AG09309 (cell line): Measurements from ENCODE around the gene RTRAF.

Source experiments
- DNase-seq: peaks from one replicate; pipeline ENCODE4 v3.0.0-alpha.2; 2010; ENCODE audit warnings: low read depth
- H3K4me3 ChIP-seq: 2 replicates; pipeline ENCODE4 v1.5.1; 2011; ENCODE audit warnings: mild to moderate bottlenecking, low read depth, low read length, moderate library complexity; ENCODE audit not compliant: control insufficient read depth
- TF ChIP-seq, protein P1 (sequence below): IDR thresholded peaks from 2 replicates; pipeline ENCODE4 v1.5.1; 2011; ENCODE audit warnings: mild to moderate bottlenecking, low read depth, low read length, inconsistent platforms; ENCODE audit not compliant: insufficient read depth, control insufficient read depth; ENCODE audit errors: missing control alignments

The RTRAF gene

GRCh38 chr14:51988221-51988620 is 1.1 kb upstream of the RTRAF start:
- DNase-seq: no peak
- no peak overlapping the region for H3K4me3 ChIP-seq
- TF ChIP-seq, protein P1, sequence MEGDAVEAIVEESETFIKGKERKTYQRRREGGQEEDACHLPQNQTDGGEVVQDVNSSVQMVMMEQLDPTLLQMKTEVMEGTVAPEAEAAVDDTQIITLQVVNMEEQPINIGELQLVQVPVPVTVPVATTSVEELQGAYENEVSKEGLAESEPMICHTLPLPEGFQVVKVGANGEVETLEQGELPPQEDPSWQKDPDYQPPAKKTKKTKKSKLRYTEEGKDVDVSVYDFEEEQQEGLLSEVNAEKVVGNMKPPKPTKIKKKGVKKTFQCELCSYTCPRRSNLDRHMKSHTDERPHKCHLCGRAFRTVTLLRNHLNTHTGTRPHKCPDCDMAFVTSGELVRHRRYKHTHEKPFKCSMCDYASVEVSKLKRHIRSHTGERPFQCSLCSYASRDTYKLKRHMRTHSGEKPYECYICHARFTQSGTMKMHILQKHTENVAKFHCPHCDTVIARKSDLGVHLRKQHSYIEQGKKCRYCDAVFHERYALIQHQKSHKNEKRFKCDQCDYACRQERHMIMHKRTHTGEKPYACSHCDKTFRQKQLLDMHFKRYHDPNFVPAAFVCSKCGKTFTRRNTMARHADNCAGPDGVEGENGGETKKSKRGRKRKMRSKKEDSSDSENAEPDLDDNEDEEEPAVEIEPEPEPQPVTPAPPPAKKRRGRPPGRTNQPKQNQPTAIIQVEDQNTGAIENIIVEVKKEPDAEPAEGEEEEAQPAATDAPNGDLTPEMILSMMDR: no peak

DNA sequence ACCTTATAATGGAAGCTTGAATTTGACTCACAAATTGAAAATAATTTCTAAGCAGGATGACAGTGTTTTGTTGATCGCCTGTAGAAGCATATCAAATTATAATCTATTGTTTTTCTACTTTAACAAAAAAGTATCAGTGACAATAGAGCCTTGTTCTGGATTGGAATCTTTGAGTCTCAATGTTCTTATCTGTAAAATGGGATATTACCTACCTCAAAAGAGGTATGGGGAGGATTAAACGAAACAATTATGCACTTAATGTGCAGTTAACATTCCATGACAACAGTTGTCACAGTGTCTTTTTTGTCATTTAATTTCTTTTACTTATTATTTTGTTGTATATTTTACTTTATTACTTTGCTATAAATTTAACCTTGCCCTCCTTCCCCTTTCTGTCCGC is 1.1 kb downstream of the RTRAF start:
- no peak for DNase-seq

GRCh38 chr14:51993285-51993920 is 4.1 kb downstream of the RTRAF start:
- H3K4me3 ChIP-seq: no peak overlapping the region
- no peak for DNase-seq
- TF ChIP-seq, protein P1: no peak

More for the DNA sequence above, 1.1 kb downstream of the RTRAF start:
- TF ChIP-seq, protein P1: no peak
- peak overlapping the region; percentile 93 for H3K4me3 ChIP-seq

DNA sequence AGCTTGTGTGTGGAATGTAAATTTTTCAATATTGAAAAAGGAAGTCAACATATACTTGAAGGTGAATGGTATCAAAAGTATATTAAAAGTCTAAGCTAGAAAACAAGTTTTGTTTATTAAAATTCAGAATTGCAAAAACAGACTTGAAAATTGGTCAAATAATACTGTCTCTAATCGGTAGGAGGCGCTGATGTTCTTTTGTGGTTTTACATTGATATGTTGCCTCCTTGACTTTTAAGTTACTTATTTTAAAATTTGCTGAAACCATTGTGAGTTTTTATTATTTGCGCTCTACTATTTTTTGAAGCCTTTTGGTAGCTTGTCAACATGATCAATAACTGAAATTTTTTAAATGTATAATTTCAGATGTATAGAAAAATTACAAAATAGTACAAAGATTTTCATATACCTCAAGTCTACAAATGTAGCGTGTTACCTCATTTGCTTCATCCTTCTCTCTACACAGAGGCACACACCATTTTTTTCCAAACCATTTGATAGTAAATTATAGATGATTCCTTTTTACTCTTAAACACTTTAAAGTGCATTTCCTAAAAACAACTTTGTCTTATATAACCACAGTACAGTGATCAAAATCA is 6.9 kb downstream of the RTRAF start:
- DNase-seq: no peak
- H3K4me3 ChIP-seq: no peak overlapping the region
- TF ChIP-seq, protein P1: peak; percentile 67

DNA sequence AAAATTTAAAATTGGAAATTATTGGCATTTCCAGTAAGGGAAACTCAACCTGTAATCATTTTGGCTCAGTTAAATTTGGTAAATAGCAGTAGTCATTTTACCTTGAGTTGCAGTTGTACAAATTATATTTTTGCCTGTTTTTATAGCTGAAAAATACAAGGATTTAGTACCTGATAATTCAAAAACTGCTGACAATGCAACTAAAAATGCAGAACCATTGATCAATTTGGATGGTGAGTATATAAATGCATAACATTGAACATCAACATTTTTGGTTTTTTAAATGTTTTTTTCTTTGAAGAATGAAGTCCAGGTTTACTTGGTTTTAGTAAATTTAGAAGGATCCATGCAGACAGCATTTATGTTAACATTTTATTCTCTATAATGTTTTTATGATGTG is 9.0 kb downstream of the RTRAF start:
- H3K4me3 ChIP-seq: no peak overlapping the region
- TF ChIP-seq, protein P1: no peak

GRCh38 chr14:51999084-51999483 is 9.7 kb downstream of the RTRAF start:
- no peak for DNase-seq
- H3K4me3 ChIP-seq: no peak overlapping the region
- TF ChIP-seq, protein P1: no peak

More for the DNA sequence above, 9.0 kb downstream of the RTRAF start:
- no peak for DNase-seq
